HL-60 (cell line): ENCODE measurements around the gene POMP.

Experiments
- DNase-seq, 2 experiments: peaks; one replicate each; pipeline ENCODE4 v3.0.0-alpha.2; 2010 to 2020; ENCODE audit warnings: low read depth in 1 of 2, low spot score in 1 of 2
- H3K27ac ChIP-seq: fragments of 250-450 bp; sonication (Bioruptor Pico); replicated peaks from 2 replicates; pipeline ENCODE4 v1.5.1; 2020; ENCODE audit warnings: mild to moderate bottlenecking, moderate library complexity
- H3K27me3 ChIP-seq: fragments of 250-450 bp; sonication (Bioruptor Pico); 2 replicates; pipeline ENCODE4 v1.5.1; 2021; ENCODE audit warnings: mild to moderate bottlenecking, moderate library complexity; ENCODE audit not compliant: insufficient read depth, poor library complexity, severe bottlenecking
- H3K4me3 ChIP-seq: replicated peaks from 2 replicates; pipeline ENCODE4 v1.5.1; 2011; ENCODE audit warnings: mild to moderate bottlenecking, control low read depth, low read length; ENCODE audit not compliant: insufficient read depth
- GABPA ChIP-seq: IDR thresholded peaks from 2 replicates; pipeline ENCODE4 v1.6.1; 2012; ENCODE audit warnings: low read depth
- POLR2AphosphoS5 ChIP-seq: IDR thresholded peaks from 2 replicates; pipeline ENCODE4 v1.6.1; 2012; ENCODE audit warnings: low read depth
- SPI1 ChIP-seq: IDR thresholded peaks from 2 replicates; pipeline ENCODE4 v1.6.1; 2012; ENCODE audit warnings: low read depth, mild to moderate bottlenecking, borderline replicate concordance
- TF ChIP-seq, protein P1 (sequence below): IDR thresholded peaks from one replicate; pipeline ENCODE4 v1.5.1; 2011; ENCODE audit warnings: low read length, control low read depth, inconsistent platforms; ENCODE audit not compliant: insufficient read depth
- TF ChIP-seq, protein P2 (sequence below): IDR thresholded peaks from 2 replicates; pipeline ENCODE4 v1.6.1; 2012; ENCODE audit warnings: low read depth; ENCODE audit not compliant: insufficient replicate concordance

Gene POMP

DNA sequence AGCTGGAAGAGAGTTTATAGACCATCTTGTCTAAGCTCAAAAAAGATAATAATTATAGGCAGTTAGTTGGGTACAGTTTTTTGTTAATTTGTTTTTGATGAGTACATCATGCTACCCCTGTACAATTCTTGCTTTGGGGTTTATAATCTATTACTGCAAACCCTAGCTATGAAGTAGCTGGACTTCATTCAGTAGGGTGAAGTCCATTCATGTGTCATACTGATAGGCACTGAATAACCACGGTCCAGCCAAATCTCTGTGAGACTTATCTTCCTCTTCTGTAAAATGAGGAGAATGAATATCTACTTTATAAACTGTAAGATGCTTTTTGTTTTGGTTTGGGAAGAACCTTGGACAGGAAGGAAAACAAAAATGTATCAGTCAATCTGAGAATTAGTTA is 40.3 kb downstream of the POMP start:
- no peak for TF ChIP-seq GABPA
- TF ChIP-seq SPI1 = no peak
- TF ChIP-seq POLR2AphosphoS5 = no peak
- TF ChIP-seq, protein P1, sequence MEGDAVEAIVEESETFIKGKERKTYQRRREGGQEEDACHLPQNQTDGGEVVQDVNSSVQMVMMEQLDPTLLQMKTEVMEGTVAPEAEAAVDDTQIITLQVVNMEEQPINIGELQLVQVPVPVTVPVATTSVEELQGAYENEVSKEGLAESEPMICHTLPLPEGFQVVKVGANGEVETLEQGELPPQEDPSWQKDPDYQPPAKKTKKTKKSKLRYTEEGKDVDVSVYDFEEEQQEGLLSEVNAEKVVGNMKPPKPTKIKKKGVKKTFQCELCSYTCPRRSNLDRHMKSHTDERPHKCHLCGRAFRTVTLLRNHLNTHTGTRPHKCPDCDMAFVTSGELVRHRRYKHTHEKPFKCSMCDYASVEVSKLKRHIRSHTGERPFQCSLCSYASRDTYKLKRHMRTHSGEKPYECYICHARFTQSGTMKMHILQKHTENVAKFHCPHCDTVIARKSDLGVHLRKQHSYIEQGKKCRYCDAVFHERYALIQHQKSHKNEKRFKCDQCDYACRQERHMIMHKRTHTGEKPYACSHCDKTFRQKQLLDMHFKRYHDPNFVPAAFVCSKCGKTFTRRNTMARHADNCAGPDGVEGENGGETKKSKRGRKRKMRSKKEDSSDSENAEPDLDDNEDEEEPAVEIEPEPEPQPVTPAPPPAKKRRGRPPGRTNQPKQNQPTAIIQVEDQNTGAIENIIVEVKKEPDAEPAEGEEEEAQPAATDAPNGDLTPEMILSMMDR = no peak
- TF ChIP-seq, protein P2, sequence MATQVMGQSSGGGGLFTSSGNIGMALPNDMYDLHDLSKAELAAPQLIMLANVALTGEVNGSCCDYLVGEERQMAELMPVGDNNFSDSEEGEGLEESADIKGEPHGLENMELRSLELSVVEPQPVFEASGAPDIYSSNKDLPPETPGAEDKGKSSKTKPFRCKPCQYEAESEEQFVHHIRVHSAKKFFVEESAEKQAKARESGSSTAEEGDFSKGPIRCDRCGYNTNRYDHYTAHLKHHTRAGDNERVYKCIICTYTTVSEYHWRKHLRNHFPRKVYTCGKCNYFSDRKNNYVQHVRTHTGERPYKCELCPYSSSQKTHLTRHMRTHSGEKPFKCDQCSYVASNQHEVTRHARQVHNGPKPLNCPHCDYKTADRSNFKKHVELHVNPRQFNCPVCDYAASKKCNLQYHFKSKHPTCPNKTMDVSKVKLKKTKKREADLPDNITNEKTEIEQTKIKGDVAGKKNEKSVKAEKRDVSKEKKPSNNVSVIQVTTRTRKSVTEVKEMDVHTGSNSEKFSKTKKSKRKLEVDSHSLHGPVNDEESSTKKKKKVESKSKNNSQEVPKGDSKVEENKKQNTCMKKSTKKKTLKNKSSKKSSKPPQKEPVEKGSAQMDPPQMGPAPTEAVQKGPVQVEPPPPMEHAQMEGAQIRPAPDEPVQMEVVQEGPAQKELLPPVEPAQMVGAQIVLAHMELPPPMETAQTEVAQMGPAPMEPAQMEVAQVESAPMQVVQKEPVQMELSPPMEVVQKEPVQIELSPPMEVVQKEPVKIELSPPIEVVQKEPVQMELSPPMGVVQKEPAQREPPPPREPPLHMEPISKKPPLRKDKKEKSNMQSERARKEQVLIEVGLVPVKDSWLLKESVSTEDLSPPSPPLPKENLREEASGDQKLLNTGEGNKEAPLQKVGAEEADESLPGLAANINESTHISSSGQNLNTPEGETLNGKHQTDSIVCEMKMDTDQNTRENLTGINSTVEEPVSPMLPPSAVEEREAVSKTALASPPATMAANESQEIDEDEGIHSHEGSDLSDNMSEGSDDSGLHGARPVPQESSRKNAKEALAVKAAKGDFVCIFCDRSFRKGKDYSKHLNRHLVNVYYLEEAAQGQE = no peak
- Histone ChIP-seq H3K27ac (no peak overlapping the region), H3K4me3 (no peak overlapping the region), H3K27me3 (peaks cover 12% of the 10 kb centered on the region)
- DNase-seq = no peak

DNA sequence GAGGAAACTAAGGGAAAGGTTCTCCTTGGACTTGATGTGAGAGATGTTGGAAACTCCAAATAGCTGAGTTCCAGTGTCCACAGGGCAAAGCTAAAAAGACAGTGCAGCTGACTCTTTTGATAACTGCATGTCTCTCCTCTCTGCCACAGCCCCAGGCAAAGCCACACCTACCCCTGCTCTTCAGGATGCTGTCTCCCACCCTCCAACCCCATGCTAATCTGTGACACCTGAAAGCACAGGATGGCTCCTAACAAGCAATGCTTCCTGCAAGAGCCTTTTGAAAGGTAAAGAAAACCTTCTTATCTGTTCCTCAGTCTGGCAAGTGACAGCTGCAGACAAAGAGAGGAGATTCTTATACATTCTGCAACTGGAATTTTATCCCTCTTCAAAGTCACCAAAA is 45.4 kb downstream of the POMP start:
- H3K27ac ChIP-seq = no peak overlapping the region
- no peak for TF ChIP-seq GABPA
- TF ChIP-seq, protein P2 = no peak
- no peak for TF ChIP-seq POLR2AphosphoS5
- no peak overlapping the region for H3K4me3 ChIP-seq
- H3K27me3 ChIP-seq = peaks cover 5% of the 10 kb centered on the region
- no peak for DNase-seq

DNA sequence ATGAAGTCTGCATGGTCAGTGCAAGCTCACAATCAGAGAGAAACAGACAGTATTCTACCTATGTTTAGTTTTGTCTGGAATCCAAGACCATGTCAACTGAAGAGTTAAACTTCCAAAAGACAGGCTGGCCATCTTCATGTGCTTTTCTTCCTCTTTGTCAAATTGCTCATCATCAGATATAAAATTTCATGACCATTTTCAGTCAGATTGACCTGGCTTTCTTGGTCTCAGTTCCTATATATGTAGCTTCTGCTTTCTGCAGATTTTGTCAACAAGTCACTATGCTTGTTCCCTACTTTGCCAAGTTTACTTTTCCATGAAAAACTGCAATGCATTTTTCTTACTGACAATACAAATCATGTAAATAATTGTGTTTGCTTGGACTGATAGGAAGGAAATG is 46.0 kb downstream of the POMP start:
- Histone ChIP-seq H3K4me3 (no peak overlapping the region), H3K27ac (no peak overlapping the region), H3K27me3 (peaks cover 4% of the 10 kb centered on the region)
- no peak for DNase-seq
- TF ChIP-seq, protein P1 = no peak
- TF ChIP-seq SPI1 = no peak
- TF ChIP-seq POLR2AphosphoS5 = no peak
- TF ChIP-seq, protein P2 = no peak
- no peak for TF ChIP-seq GABPA
